IMR-90 (cell line): ENCODE measurements around the gene HGF. TPM values are rescaled to one million over a fixed set of nuclear protein-coding genes. Genes with fewer than 3 reads are reported as not detected.

ENCODE experiments used
- ATAC-seq: fragments of 200-7000 bp; cut with Tn5 transposase; 2 replicates; pipeline ENCODE4 v1.9.1; 2020; ENCODE audit warnings: low read depth, mild to moderate bottlenecking, moderate library complexity
- BruUV-seq: library from RNA; stranded (reverse); fragments of 400-500 nt; replicated peaks from 2 replicates; lab custom pipeline; 2021; lab: Mats Ljungman, UMichigan
- CTCF ChIA-PET: fragments of 300-600 bp; formaldehyde crosslinking; extraction: SDS; loops from one replicate; lab custom pipeline; 2021; ENCODE audit warnings: antibody characterized with exemption; lab: Yijun Ruan, JAX
- POLR2A ChIA-PET: fragments of 300-600 bp; sonication (Branson Sonifier 250); formaldehyde crosslinking; loops from one replicate; lab custom pipeline; 2022; ENCODE audit warnings: antibody characterized with exemption; ENCODE audit not compliant: unreplicated experiment; lab: Charles Lee
- DNase-seq: peaks from one replicate; pipeline ENCODE4 v3.0.0; 2013
- H2AFZ ChIP-seq: replicated peaks from 2 replicates; pipeline ENCODE3; 2013; ENCODE audit warnings: low read length, mild to moderate bottlenecking; ENCODE audit not compliant: poor library complexity
- H2AK5ac ChIP-seq: 2 replicates; pipeline ENCODE4 v1.6.1; 2013; ENCODE audit warnings: low read depth, low read length, inconsistent platforms
- H2AK9ac ChIP-seq: replicated peaks from 2 replicates; pipeline ENCODE3; 2013; ENCODE audit warnings: mild to moderate bottlenecking, low read depth, low read length, moderate library complexity; ENCODE audit not compliant: poor library complexity
- H2BK120ac ChIP-seq: 2 replicates; pipeline ENCODE4 v1.6.1; 2013; ENCODE audit warnings: low read depth, low read length, inconsistent platforms
- H2BK15ac ChIP-seq: 3 replicates; pipeline ENCODE4 v1.6.1; 2013; ENCODE audit warnings: low read depth, low read length, inconsistent platforms
- H2BK20ac ChIP-seq: 2 replicates; pipeline ENCODE4 v1.6.1; 2013; ENCODE audit warnings: low read depth, mild to moderate bottlenecking, inconsistent platforms, low read length, moderate library complexity
- H2BK5ac ChIP-seq: 2 replicates; pipeline ENCODE4 v1.6.1; 2013; ENCODE audit warnings: mild to moderate bottlenecking, low read depth, low read length, inconsistent platforms; ENCODE audit not compliant: poor library complexity, severe bottlenecking
- H3K14ac ChIP-seq: replicated peaks from 2 replicates; pipeline ENCODE4 v1.6.1; 2013; ENCODE audit warnings: low read depth, low read length, inconsistent platforms
- H3K18ac ChIP-seq: 2 replicates; pipeline ENCODE4 v1.6.1; 2013; ENCODE audit warnings: low read depth, low read length, control low read depth
- H3K23ac ChIP-seq: 2 replicates; pipeline ENCODE4 v1.6.1; 2013; ENCODE audit warnings: low read depth, low read length, inconsistent platforms
- H3K27ac ChIP-seq: 2 replicates; pipeline ENCODE4 v1.5.1; 2013; ENCODE audit warnings: mild to moderate bottlenecking, control low read depth, low read length; ENCODE audit not compliant: insufficient read depth
- H3K27me3 ChIP-seq: 2 replicates; pipeline ENCODE4 v1.6.1; 2013; ENCODE audit warnings: low read length; ENCODE audit not compliant: control insufficient read depth, insufficient read depth
- H3K36me3 ChIP-seq: 2 replicates; pipeline ENCODE4 v1.6.1; 2013; ENCODE audit warnings: low read length, mixed read lengths; ENCODE audit not compliant: control insufficient read depth, insufficient read depth
- H3K4ac ChIP-seq: 2 replicates; pipeline ENCODE4 v1.6.1; 2013; ENCODE audit warnings: low read depth, low read length, inconsistent platforms
- H3K4me1 ChIP-seq: 2 replicates; pipeline ENCODE4 v1.6.1; 2013; ENCODE audit warnings: low read length, mixed read lengths; ENCODE audit not compliant: control insufficient read depth, insufficient read depth
- H3K4me2 ChIP-seq: 2 replicates; pipeline ENCODE4 v1.6.1; 2013; ENCODE audit warnings: low read depth, mild to moderate bottlenecking, control low read depth, low read length, moderate library complexity
- H3K4me3 ChIP-seq: 2 replicates; pipeline ENCODE4 v1.5.1; 2013; ENCODE audit warnings: low read depth, mild to moderate bottlenecking, control low read depth, low read length, moderate library complexity; ENCODE audit not compliant: insufficient read depth
- H3K56ac ChIP-seq: 2 replicates; pipeline ENCODE4 v1.6.1; 2013; ENCODE audit warnings: low read length, inconsistent platforms; ENCODE audit not compliant: insufficient read depth; ENCODE audit errors: extremely low read depth
- H3K79me1 ChIP-seq, 2 experiments: 2 replicates each; pipeline ENCODE4 v1.6.1; 2013; ENCODE audit warnings: low read length in 2 of 2, inconsistent platforms in 1 of 2, low read depth in 1 of 2
- H3K9ac ChIP-seq: 2 replicates; pipeline ENCODE4 v1.6.1; 2013; ENCODE audit warnings: low read depth, low read length, control low read depth
- H3K9me1 ChIP-seq: 2 replicates; pipeline ENCODE4 v1.6.1; 2013; ENCODE audit warnings: low read length, inconsistent platforms; ENCODE audit not compliant: insufficient read depth
- H3K9me3 ChIP-seq: 2 replicates; pipeline ENCODE4 v1.6.1; 2013; ENCODE audit warnings: low read length; ENCODE audit not compliant: control insufficient read depth, insufficient read depth
- H4K20me1 ChIP-seq: 2 replicates; pipeline ENCODE4 v1.6.1; 2013; ENCODE audit warnings: low read length, inconsistent platforms; ENCODE audit not compliant: insufficient read depth
- H4K5ac ChIP-seq: 2 replicates; pipeline ENCODE4 v1.6.1; 2013; ENCODE audit warnings: mild to moderate bottlenecking, low read depth, low read length, control low read depth
- H4K8ac ChIP-seq, 2 experiments: 2 replicates each; pipeline ENCODE4 v1.6.1; 2013; ENCODE audit warnings: low read depth in 2 of 2, low read length in 2 of 2, control low read depth in 1 of 2, inconsistent platforms in 1 of 2
- H4K91ac ChIP-seq: 2 replicates; pipeline ENCODE4 v1.6.1; 2013; ENCODE audit warnings: low read depth, low read length, inconsistent platforms; ENCODE audit not compliant: insufficient read depth
- BHLHE40 ChIP-seq: fragments of 150-350 bp; IDR thresholded peaks from 2 replicates; pipeline ENCODE4 v1.6.1; 2016; ENCODE audit warnings: mild to moderate bottlenecking, low read depth, low read length
- CEBPB ChIP-seq: IDR thresholded peaks from 2 replicates; pipeline ENCODE4 v1.6.1; 2012; ENCODE audit warnings: low read depth, low read length, improper control_type of control experiment
- CHD1 ChIP-seq: IDR thresholded peaks from 2 replicates; pipeline ENCODE4 v1.6.1; 2012; ENCODE audit warnings: low read depth, low read length, improper control_type of control experiment
- FOS ChIP-seq: fragments of 150-350 bp; IDR thresholded peaks from 2 replicates; pipeline ENCODE4 v1.6.1; 2016; ENCODE audit warnings: low read depth, low read length
- MAFK ChIP-seq: IDR thresholded peaks from 2 replicates; pipeline ENCODE4 v1.6.1; 2012; ENCODE audit warnings: low read depth, low read length, improper control_type of control experiment
- MAZ ChIP-seq: IDR thresholded peaks from 2 replicates; pipeline ENCODE4 v1.6.1; 2012; ENCODE audit warnings: low read depth, mild to moderate bottlenecking, low read length, improper control_type of control experiment, moderate library complexity, borderline replicate concordance
- MXI1 ChIP-seq: IDR thresholded peaks from 2 replicates; pipeline ENCODE4 v1.6.1; 2012; ENCODE audit warnings: low read depth, mild to moderate bottlenecking, low read length, moderate library complexity, borderline replicate concordance
- NFE2L2 ChIP-seq: fragments of 150-350 bp; IDR thresholded peaks from 2 replicates; pipeline ENCODE4 v1.6.1; 2016; ENCODE audit warnings: low read depth, mild to moderate bottlenecking, low read length
- POLR2A ChIP-seq: IDR thresholded peaks from 2 replicates; pipeline ENCODE4 v1.6.1; 2012; ENCODE audit warnings: mild to moderate bottlenecking, low read depth, low read length
- RAD21 ChIP-seq: IDR thresholded peaks from 2 replicates; pipeline ENCODE4 v1.6.1; 2012; ENCODE audit warnings: low read length, improper control_type of control experiment
- RCOR1 ChIP-seq: IDR thresholded peaks from 2 replicates; pipeline ENCODE4 v1.6.1; 2012; ENCODE audit warnings: mild to moderate bottlenecking, low read length, improper control_type of control experiment; ENCODE audit not compliant: insufficient replicate concordance
- RFX5 ChIP-seq: IDR thresholded peaks from 2 replicates; pipeline ENCODE4 v1.8.0; 2012; ENCODE audit warnings: low read depth, mild to moderate bottlenecking, low read length, moderate library complexity
- SMC3 ChIP-seq: fragments of 150-350 bp; IDR thresholded peaks from 2 replicates; pipeline ENCODE4 v1.6.1; 2016; ENCODE audit warnings: low read depth, mild to moderate bottlenecking, antibody characterized with exemption, low read length, moderate library complexity
- WGBS, 2 experiments: methylation state at CpG; one replicate each; pipeline versions ENCODE4 v1.1.5 to v1.1.7; 2013; ENCODE audit warnings: missing lambda C conversion rate in 2 of 2; ENCODE audit not compliant: insufficient read length in 1 of 2; ENCODE audit errors: extremely low coverage in 2 of 2; 5-methylcytosine and 5-hydroxymethylcytosine counted together
- dilution Hi-C: fragments of 300-500 bp; cut with HindIII; formaldehyde crosslinking; loops from one replicate; pipeline ENCODE4 v1.14.3; 2018; ENCODE audit warnings: low sequenced_read_pairs; ENCODE audit not compliant: unreplicated experiment
- in situ Hi-C: fragments of 300-500 bp; cut with MboI; formaldehyde crosslinking; loops from 3 replicates; pipeline ENCODE4 v1.14.3; 2019; ENCODE audit warnings: low sequenced_read_pairs, inconsistent platforms, mixed read lengths
- intact Hi-C: fragments of 100-400 bp; cut with micrococcal nuclease; formaldehyde crosslinking; loops from 2 replicates; pipeline ENCODE4 v1.10.0; 2022
- polyA plus RNA-seq, 3 experiments: library from polyadenylated mRNA; depleted of rRNA; stranded (reverse); fragments of >200 nt; gene quantifications; 2 replicates each; pipeline ENCODE4 v1.2.3, GENCODE V29; 2012; ENCODE audit warnings: low replicate concordance in 1 of 3
- total RNA-seq: library from RNA; depleted of rRNA; stranded (reverse); fragments of >200 nt; gene quantifications from 2 replicates; pipeline ENCODE4 v1.2.3, GENCODE V29; 2012
- TF ChIP-seq, protein P1 (sequence below): fragments of 150-350 bp; IDR thresholded peaks from 2 replicates; pipeline ENCODE4 v1.6.1; 2016; ENCODE audit warnings: low read depth, mild to moderate bottlenecking, low read length, moderate library complexity, borderline replicate concordance
- TF ChIP-seq, protein P2 (sequence below): fragments of 150-350 bp; IDR thresholded peaks from 2 replicates; pipeline ENCODE4 v1.6.1; 2017; ENCODE audit warnings: mild to moderate bottlenecking, antibody characterized with exemption, low read length, low read depth
- TF ChIP-seq, protein P3 (sequence below): conservative IDR thresholded peaks from 2 replicates; pipeline ENCODE4 v1.5.1; 2012; ENCODE audit warnings: mild to moderate bottlenecking, low read depth, low read length, improper control_type of control experiment

Gene HGF
- total and polyA plus RNA-seq, 2 of the 4 experiments (the other 2 are of a cell fraction) = 16.8 to 50.9 TPM

DNA sequence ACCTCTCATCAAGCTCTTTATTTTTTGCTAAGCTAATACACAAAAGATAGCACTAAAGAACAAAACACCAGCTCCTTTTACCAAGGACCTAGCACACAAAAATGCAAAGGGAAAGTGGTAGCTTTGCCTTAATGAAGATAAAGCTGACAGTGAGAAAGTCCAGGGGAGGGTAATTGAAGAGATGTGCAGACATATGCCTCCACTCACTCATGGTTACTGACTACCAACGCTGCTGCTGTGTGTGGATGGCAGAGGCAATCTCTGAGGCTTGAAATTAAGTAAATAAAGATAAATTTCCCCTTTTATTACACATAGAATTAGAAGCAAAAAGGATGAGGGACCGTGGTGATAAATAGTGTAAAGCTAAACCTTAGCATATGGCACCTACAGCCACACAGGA, 87.0 kb downstream of the HGF start:
- H2BK120ac ChIP-seq = peak overlapping the region; percentile 89
- no CpG with 5 or more reads among the region's 2 CpGs for WGBS, 2 experiments
- POLR2A ChIA-PET = interaction anchor here (0.5 kb wide), 1 partner anchor 9 kb away, joined by 3 read pairs; no protein-coding TSS in a partner anchor

More for the DNA sequence above, 87.0 kb downstream of the HGF start:
- H3K4ac ChIP-seq = peak overlapping the region; percentile 62
- no peaks in the 10 kb centered on the region for H4K20me1 ChIP-seq
- H4K8ac ChIP-seq = peak overlapping the region; percentile 70 to 71
- H3K23ac ChIP-seq = peak overlapping the region; percentile 55; the same call in 1 of the 2 replicates
- peak overlapping the region; percentile 77 for H2BK20ac ChIP-seq
- CTCF ChIA-PET = interaction anchor here (0.7 kb wide), 1 partner anchor 248 kb away, joined by 3 read pairs; no protein-coding TSS in a partner anchor
- in situ Hi-C loops = no loop called here
- no peaks in the 10 kb centered on the region for H3K27me3 ChIP-seq
- BruUV-seq = no TSS peak
- H3K56ac ChIP-seq = peak overlapping the region; percentile 62; the same call in 1 of the 2 replicates
- H3K4me1 ChIP-seq = peaks cover 5% of the 10 kb centered on the region; the same call in 1 of the 2 replicates
- peak overlapping the region; percentile 75 for H3K27ac ChIP-seq
- H2BK5ac ChIP-seq = peak overlapping the region; percentile 100
- H3K79me1 ChIP-seq = no peaks in the 10 kb centered on the region
- H4K91ac ChIP-seq = peak overlapping the region; percentile 55
- peak overlapping the region; percentile 79 for H4K5ac ChIP-seq
- intact Hi-C loops = no loop called here
- dilution Hi-C loops = no loop called here
- ATAC-seq (no peak; the same call in 1 of the 2 replicates), DNase-seq (no peak)
- H3K14ac ChIP-seq = peak overlapping the region; percentile 66
- 0 out of 2 replicates have a peak, but pooled peaks cover 2% of the 10 kb centered on the region for H3K9me1 ChIP-seq
- H2BK15ac ChIP-seq = peak overlapping the region; percentile 40
- TF ChIP-seq CEBPB (no peak), NFE2L2 (no peak), CHD1 (no peak), MAFK (no peak), POLR2A (no peak), MXI1 (no peak), RCOR1 (no peak), SMC3 (no peak), MAZ (no peak), RAD21 (no peak), RFX5 (no peak), BHLHE40 (no peak), FOS (no peak)
- TF ChIP-seq, protein P1, sequence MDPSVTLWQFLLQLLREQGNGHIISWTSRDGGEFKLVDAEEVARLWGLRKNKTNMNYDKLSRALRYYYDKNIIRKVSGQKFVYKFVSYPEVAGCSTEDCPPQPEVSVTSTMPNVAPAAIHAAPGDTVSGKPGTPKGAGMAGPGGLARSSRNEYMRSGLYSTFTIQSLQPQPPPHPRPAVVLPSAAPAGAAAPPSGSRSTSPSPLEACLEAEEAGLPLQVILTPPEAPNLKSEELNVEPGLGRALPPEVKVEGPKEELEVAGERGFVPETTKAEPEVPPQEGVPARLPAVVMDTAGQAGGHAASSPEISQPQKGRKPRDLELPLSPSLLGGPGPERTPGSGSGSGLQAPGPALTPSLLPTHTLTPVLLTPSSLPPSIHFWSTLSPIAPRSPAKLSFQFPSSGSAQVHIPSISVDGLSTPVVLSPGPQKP = no peak
- TF ChIP-seq, protein P2, sequence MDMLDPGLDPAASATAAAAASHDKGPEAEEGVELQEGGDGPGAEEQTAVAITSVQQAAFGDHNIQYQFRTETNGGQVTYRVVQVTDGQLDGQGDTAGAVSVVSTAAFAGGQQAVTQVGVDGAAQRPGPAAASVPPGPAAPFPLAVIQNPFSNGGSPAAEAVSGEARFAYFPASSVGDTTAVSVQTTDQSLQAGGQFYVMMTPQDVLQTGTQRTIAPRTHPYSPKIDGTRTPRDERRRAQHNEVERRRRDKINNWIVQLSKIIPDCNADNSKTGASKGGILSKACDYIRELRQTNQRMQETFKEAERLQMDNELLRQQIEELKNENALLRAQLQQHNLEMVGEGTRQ = no peak
- TF ChIP-seq, protein P3, sequence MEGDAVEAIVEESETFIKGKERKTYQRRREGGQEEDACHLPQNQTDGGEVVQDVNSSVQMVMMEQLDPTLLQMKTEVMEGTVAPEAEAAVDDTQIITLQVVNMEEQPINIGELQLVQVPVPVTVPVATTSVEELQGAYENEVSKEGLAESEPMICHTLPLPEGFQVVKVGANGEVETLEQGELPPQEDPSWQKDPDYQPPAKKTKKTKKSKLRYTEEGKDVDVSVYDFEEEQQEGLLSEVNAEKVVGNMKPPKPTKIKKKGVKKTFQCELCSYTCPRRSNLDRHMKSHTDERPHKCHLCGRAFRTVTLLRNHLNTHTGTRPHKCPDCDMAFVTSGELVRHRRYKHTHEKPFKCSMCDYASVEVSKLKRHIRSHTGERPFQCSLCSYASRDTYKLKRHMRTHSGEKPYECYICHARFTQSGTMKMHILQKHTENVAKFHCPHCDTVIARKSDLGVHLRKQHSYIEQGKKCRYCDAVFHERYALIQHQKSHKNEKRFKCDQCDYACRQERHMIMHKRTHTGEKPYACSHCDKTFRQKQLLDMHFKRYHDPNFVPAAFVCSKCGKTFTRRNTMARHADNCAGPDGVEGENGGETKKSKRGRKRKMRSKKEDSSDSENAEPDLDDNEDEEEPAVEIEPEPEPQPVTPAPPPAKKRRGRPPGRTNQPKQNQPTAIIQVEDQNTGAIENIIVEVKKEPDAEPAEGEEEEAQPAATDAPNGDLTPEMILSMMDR = no peak
- no peaks in the 10 kb centered on the region for H3K9me3 ChIP-seq
- no peak overlapping the region for H2AFZ ChIP-seq
- H3K4me3 ChIP-seq = no peak overlapping the region
- H3K9ac ChIP-seq = no peak overlapping the region
- no peak overlapping the region for H2AK9ac ChIP-seq
- H2AK5ac ChIP-seq = 0 out of 2 replicates have a peak overlapping the region, but pooled peaks have one; percentile 3
- no peaks in the 10 kb centered on the region for H3K36me3 ChIP-seq
- 0 out of 2 replicates have a peak overlapping the region, but pooled peaks have one; percentile 8 for H3K4me2 ChIP-seq
- peak overlapping the region; percentile 70 for H3K18ac ChIP-seq
